Vagina (tissue), 2 donors: Measurements from ENCODE around the gene KMT5B.

ENCODE experiments used
- POLR2AphosphoS5 ChIP-seq, 2 donors: sonication (generic); formaldehyde crosslinking; IDR thresholded peaks; one replicate each; pipeline ENCODE4 v1.9.0; 2017; ENCODE audit warnings: antibody characterized with exemption in 2 of 2, mild to moderate bottlenecking in 2 of 2, low read depth in 1 of 2; ENCODE audit not compliant: insufficient read depth in 1 of 2
- TF ChIP-seq, protein P1 (sequence below), 3 experiments: fragments of 450-650 bp in 2 of 3; fragments of 200-600 bp in 1 of 3; sonication (generic) in 1 of 3; IDR thresholded peaks; one replicate each; pipeline ENCODE4 v1.5.1; 2017 to 2019; ENCODE audit warnings: antibody characterized with exemption in 3 of 3, mild to moderate bottlenecking in 2 of 3, moderate library complexity in 2 of 3

- no peak for TF ChIP-seq POLR2AphosphoS5 (IDR thresholded peaks at IDR 0.05; ENCODE audit: insufficient read depth in 1 of 2, low read depth in 1 of 2)
- TF ChIP-seq, protein P1, sequence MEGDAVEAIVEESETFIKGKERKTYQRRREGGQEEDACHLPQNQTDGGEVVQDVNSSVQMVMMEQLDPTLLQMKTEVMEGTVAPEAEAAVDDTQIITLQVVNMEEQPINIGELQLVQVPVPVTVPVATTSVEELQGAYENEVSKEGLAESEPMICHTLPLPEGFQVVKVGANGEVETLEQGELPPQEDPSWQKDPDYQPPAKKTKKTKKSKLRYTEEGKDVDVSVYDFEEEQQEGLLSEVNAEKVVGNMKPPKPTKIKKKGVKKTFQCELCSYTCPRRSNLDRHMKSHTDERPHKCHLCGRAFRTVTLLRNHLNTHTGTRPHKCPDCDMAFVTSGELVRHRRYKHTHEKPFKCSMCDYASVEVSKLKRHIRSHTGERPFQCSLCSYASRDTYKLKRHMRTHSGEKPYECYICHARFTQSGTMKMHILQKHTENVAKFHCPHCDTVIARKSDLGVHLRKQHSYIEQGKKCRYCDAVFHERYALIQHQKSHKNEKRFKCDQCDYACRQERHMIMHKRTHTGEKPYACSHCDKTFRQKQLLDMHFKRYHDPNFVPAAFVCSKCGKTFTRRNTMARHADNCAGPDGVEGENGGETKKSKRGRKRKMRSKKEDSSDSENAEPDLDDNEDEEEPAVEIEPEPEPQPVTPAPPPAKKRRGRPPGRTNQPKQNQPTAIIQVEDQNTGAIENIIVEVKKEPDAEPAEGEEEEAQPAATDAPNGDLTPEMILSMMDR (IDR thresholded peaks at IDR 0.05): no peak
Observed at GRCh38 chr11:68164437-68164836, 48.7 kb downstream of the KMT5B start.
